ENCODE data around the gene DCAF12.

DNA sequence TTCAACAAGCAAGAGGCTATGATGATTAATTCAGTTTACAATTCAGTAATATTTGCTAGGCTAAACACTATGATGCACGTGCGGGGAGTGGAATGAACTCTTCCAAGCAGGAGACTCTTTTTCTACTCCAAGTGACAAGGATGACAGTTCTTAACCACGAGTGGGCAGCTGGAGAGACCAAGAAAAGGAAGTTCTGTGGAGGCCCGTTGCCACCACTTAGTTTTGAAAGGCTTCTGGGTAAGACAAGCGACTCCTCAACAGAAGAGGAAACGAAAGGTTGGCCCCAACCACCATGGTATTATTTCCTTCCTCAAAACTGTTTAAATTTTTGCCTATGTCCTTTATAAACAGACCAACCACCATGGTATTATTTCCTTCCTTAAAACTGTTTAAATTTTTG lies 2.8 kb downstream of the DCAF12 start:
- TF ChIP-seq EZH2 (IDR thresholded peaks at IDR 0.05; ENCODE audit: borderline replicate concordance, low read depth, low read length, severe bottlenecking): no peak
- TF ChIP-seq, protein P1, sequence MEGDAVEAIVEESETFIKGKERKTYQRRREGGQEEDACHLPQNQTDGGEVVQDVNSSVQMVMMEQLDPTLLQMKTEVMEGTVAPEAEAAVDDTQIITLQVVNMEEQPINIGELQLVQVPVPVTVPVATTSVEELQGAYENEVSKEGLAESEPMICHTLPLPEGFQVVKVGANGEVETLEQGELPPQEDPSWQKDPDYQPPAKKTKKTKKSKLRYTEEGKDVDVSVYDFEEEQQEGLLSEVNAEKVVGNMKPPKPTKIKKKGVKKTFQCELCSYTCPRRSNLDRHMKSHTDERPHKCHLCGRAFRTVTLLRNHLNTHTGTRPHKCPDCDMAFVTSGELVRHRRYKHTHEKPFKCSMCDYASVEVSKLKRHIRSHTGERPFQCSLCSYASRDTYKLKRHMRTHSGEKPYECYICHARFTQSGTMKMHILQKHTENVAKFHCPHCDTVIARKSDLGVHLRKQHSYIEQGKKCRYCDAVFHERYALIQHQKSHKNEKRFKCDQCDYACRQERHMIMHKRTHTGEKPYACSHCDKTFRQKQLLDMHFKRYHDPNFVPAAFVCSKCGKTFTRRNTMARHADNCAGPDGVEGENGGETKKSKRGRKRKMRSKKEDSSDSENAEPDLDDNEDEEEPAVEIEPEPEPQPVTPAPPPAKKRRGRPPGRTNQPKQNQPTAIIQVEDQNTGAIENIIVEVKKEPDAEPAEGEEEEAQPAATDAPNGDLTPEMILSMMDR (IDR thresholded peaks at IDR 0.05; ENCODE audit: borderline replicate concordance, extremely low read depth, low read length, poor library complexity, severe bottlenecking): no peak
